Fibroblast of the conjunctiva (primary cell): ENCODE results near the gene MCTP2.

Experiments used
- DNase-seq: peaks from one replicate; pipeline ENCODE4 v3.0.0-alpha.2; 2010; ENCODE audit warnings: low read depth

The MCTP2 gene

DNA sequence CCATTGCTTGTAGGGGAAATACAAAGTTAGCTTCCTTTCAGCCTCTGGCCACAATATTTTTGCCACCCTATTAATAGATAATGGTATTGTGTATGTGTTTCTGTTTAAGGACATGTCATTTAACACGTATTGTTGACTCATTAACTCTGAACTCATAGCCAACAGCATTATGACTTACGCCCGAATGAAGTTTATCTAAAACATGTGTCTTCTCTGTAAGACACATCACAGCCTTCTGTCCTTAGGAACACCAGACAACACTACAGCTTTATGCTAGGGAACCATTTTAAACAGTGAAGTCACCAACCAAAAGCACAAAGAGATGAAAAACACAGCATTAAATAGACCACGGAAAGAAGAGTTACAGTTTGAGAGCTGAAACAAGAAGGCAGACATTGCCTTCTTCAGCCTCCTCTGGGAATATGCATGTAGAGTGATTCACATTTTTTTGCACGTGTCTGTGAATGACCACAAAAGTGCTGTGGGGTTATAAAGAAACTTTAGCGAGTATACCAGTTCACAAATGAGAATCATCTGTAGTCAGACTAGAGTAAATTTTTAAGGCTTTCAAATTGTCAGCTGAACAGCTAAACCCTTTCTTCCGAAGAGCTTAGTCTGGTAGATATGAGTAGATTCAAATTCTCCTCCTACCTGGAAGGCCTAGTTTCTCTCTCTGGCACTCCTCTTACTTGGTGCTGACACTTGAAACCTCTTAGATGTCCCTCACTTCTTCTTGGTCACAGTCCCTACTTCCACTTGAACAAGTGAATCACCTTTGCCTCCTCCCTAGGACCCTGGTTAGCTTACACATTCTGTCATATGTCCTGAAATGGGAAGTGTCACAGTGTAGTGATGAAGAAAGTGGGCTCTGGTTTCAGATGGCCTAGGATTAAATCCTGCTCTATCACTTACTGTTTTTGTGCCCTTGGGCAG, 32.2 kb downstream of the MCTP2 start:
- peak; percentile 24 for DNase-seq

DNA sequence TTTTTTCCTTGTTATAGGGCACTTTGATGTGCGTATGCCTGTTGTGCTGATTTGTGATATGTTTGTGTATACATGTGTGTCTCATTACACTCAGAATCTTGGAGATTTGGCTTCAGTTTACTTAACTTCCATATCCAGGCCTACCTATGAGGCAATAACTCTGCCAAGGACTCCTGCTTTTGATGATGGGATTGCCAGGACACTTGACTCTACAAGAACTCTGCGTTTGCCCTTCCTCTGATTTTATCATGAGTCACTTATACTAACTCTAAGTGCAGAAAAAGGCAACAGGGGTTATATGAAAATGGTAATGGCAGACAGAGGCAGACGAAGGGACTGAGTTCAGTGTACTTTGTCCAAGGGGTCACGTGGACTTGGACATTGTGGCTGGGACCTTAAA, 33.6 kb downstream of the MCTP2 start:
- DNase-seq: no peak

DNA sequence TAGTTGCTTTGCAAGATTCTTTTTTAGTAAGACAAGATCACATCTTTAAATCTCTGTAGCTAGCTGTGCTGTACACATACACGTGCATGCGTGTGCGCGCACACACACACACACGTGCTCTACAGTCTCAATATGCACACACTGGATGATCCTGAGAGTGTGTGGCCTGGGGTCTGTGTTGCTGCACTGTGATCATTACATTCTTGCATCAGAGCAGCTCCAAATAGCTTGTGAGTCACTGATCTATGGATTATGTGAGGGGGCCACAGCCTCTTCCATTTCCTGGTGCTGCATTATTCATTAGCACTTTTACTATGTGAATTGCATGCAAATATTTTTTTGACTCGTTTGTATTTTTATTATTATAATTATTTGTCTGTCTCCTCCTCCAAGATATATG, 34.6 kb downstream of the MCTP2 start:
- DNase-seq: no peak

DNA sequence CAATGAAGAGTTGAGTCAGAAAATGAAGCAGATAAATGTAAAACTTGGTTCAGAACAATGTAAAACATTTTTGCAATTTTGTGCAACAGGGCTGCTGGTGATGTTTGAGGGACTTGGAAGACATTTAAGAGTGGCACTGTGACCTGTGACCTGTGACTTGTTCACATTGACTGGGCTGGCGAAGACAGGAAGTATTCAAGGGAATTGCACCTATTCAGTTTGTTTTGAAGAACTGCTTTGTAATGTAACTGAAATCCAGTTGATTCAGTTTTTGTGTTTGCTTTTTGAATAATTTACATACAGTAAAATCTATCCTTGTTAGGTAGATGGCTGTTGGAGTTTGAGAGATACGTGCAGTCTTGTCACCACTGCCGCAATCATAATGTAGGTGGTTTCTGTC, 35.4 kb downstream of the MCTP2 start:
- no peak for DNase-seq

DNA sequence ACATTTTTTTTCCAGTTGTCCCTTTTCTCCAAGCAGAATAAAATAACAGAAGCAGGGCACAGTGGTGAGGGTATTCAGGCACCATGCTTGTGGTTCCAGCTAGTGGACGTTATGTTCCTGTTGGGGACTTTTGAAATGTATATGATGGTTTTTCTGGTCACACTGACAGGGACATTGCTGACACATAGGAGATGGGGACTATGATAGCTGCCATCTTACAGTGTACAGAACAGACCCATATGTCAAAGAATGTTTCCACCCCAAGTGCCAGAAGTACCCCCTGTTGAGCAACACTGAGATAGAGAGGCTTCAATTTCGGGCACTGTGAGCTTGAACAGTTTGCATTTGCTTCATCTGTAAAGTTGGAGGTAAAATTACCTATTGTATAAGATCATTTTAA, 38.6 kb downstream of the MCTP2 start:
- DNase-seq: no peak

DNA sequence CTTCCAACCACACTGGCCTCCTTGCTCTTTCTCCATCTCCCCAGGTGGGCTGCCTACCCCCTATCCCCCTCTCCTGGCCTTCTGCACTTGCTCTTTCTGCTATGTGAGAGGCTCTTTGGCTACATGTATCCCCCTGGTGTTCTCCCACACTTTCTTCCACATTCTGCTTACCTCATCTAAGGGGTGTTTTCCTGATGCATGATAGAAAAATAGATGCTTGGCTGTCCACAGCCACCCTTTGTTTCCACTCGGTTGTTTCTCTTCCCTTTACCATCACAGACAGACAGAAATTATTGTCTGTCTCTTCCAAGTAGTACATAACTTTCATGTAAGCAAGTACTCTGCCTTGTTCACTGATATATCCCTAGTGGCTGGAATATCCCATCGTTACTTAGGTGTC, 39.2 kb downstream of the MCTP2 start:
- DNase-seq: no peak

DNA sequence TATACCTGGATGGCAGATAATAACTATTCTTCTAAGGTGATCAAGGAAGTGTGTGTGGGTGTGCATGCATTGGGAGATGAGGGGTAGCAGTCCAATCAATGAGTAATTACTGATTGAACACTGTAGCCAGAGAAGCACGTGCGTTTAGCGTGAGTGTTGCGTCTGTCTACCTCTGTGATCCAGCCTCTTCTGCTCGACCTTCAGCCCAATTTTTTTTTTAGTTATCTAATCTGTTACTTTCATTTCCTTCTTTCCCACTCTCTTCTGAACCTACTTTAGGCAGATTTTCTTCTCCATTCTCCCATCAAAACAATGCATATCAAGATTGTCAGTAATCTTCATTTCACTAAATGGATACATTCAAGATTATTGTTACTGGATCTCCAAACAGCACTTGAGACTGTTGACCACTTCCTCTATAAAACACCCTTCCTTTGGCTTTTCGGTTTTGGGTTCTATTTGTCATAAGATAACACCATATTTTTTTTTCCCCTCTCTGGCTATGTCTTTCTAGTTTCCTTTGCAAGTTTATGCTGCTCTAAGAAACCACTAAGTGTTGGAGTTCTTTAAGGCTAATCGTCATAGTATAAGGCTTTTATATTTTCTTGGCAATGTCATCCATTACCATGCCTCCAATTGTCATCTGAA, 41.0 kb downstream of the MCTP2 start:
- DNase-seq: no peak

DNA sequence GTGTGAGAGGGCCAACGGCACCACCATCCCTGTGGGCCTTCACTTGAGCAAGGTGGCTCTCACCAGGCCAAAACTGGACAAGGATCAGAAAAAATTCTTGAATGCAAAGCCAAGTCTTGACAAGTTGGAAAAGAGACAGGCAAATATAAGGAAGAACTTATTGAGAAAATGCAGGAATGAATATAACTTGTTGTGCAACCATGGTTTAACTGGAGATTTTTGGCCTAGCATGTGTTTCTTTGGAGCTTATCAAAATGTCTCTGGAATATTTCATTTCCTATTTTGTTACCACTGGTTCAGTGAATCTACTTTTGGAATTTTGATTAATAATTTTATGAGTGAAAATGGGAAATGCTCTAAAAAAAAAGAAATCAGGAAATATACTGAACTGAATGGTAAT, 42.5 kb downstream of the MCTP2 start:
- no peak for DNase-seq

DNA sequence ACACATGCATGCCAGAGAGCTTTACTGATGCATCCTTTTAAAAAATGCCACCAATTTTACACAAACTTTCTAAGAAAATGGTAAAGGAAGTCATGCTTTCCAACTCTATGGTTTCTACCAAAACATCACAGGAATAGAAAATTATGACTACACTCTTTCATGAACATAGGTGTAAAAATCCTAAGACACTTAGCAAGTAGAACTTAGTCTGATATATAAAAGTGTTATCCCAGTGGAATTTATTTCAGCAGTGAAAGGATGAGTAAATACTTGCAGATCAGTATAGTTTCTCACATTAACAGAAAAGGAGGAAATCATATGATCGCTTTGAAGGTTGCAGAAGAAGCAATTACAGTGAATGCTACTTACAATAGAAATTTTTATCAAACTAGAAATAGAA, 43.4 kb downstream of the MCTP2 start:
- DNase-seq: no peak

DNA sequence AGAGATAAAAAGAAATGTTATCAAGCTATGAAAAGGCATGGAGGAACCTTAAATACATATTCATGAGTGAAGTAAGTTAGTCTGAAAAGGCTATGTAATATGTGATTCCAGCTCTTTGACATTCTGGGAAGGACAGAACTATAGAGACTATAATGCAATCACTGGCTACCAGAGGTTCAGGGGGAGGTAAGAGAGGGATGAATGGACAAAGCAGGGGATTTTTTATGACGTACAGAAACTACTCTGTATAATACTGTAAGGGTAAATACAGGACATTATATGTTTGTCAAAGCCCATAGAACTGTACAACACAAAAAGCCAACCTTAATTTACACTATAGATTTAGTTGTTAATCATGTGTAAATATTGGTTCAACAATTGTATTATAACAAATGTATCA, 46.1 kb downstream of the MCTP2 start:
- DNase-seq: no peak

DNA sequence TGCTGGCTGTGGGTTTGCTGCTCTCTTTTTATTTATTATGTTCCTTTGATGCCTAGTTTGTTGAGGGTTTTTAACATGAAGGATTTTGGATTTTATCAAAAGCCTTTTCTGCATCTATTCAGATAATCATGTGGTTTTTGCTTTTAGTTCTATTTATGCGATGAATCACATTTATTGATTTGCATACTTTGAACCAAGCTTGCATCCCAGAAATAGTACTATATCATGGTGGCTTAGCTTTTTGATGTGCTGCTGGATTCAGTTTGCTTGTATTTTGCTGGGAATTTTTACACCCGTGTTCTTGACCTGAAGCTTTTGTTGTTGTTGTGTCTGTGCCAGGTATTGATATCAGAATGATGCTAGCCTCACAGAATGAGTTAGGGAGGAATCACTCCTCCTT, 48.4 kb downstream of the MCTP2 start:
- DNase-seq: no peak

DNA sequence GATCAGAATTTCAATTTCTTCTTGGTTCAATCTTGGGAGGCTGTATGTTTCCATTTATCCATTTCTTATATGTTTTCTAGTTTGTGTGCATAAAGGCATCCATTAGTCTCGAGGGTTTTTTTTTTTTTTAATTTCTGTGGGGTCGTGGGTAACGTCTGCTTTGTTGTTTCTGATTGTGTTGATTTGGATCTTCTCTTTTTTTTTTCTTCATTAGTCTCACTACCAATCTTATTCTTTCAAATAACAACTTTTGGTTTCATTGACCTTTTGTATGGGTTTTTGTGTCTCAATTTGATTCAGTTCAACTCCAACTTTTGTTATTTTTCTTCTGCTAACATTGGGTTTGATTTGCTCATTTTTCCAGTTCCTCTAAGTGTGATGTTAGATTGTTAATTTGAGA, 48.9 kb downstream of the MCTP2 start:
- no peak for DNase-seq

DNA sequence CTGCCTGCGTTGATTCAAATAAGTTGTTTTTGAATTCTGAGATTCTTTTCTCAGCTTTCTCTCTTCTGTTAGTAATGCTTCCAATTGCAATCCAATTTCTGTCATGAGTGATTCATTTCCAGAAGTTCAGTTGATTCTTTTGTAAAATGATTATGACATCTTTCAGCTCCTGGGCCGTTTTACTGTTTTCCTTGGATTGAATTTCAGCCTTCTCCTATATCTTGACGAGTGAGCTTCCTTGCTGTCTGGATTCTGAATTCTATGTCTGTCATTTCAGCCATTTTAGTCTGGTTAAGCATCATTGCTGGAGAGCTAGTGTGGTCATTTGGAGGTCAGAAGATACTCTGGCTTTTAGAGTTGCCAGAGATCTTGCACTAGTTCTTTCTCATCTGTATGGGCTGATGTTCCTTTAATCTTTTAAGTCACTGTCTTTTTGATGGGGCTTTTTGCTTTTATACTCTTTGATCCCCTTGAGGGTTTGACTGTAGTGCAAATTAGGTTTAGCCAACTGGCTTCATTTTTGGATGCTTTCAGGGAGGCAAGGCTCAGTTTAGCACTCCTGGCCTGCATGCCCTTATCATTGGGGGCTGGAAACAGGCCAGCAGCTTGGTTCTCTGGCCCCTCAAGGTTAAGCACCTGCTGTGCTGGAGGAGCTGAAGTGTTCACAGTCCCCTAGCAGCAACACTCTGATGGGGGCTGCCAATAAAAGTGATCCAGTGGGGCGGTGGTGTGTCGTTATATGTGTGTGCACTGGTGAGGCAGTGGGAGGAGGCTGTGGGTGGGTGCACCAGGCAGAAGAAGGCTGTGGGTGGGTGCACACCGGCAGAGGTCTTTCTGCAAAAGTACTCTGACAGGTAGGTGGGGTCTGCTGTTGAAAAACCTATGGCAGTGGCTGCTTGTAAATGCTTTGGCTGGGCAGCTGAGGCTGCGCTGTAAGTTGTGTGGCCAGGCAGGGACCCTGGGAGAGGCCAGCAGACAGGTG, 51.2 kb downstream of the MCTP2 start:
- no peak for DNase-seq

DNA sequence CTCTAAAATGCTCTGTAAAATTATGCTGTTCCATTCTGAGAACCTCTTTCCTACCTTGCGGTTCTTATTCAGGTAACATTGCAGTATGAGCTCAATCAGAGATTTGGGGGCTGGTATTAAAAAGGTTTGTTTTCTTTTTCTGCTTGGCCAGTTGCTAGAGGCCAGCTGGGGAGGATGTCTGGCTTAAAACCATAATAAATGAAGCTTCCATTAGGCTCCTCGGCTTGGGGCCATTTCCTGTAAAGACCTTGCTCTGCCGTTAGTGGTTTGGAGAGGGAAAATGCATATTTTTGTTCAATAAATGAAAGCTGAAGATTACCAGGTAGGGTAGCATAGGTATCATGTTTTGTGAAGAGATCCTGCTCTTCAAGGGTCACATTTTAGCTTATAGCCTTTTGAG, 55.2 kb downstream of the MCTP2 start:
- no peak for DNase-seq

DNA sequence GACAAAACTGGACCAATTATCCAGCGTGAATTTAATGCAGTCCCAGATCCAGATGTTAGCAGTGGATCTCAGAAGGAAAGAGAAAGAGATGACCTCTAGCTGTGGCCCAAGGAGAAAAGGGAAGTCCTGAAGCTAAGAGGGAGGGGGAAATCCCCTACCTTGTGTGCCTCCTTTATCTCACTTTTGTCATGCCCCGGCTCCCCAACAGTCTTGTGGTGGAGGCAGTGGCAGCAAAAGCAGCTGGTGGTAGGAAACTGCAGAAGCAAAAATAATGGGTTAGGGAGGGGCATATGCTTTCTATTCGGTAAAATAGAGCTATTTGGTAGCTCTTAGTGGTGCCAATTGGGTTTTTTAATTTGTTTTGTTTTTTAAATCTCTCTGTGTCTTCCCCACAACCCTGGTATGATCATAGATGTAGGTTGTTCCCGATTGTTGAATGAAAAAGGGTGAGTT, 56.5 kb downstream of the MCTP2 start:
- DNase-seq: no peak

DNA sequence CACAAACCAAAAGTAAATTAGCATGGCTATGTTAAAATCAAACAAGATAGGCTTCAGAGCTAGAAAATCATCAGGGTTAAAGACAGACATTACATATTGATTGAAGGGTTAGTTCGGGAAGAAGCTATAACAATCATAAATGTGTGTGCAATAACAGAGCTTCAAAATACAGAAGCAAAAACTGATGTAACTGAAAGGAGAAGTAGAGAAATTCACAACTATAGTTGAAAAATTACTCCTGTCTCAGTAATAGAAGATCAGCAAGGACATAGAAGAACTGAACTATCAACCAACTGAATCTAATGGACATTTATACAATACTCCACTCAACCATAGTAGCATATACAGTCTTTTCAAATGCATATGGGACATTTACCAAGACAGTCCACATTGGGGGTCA, 59.4 kb downstream of the MCTP2 start:
- no peak for DNase-seq

DNA sequence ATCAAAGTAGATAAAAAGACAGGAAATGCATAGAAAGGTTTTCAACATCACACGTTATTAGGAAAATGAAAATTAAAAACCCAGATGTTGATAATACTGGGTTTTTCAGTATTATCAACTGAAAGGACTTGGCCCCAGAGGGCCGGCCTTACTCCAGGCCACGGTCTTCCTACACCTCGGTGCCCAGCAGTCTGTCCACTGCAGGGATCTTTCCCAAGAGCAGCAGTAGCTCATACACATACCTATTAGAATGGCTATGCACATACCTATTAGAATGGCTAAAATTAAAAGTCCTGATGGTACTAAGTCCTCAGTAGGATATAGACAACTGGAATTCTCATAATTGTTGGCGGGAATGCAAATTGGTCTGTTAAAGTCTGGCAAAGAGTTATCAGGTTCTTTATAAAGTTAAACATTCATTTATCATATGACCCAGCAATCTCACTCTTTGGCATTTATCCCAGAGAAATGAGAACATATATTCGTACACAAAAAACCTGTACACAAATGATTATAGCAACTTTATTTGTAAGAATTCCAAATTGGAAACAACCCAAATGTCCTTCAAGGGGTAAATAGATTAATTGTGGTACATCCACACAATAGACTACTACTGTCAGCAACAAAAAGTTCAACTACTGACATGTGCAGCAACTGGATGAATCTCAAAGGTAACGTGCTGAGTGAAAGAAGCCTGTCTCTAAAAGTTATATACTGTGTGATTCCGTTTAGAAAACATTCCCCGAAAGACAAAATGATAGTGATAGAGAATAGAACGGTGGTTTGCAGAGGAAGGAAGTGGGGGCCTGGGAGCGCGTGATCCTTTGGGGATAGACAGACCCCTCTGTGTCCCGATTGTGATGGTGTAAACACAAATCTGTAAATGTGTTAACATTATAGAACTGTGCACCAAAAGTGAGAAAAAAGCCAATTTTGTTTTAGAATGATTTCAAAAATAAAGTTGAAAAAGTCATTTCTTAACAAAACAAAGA, 62.3 kb downstream of the MCTP2 start:
- DNase-seq: no peak

DNA sequence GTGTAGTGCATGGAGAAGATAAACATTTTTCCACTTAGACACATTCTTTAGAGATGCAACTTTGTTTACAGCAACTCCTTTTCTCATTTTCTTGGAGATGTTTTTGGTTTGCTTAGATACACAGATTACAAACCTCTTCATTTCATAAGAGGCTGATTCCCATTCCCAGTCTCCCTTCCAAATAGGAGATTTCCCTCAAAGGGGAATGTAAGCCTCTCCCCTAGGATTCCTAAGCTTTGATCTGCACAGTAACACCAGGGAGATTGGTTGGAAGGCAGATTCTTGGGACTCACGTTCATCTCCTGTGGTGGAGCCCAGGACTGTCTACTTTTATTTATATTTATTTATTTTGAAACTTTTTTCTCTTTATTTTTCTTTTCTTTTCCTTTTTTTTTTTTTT, 63.2 kb downstream of the MCTP2 start:
- DNase-seq: no peak

DNA sequence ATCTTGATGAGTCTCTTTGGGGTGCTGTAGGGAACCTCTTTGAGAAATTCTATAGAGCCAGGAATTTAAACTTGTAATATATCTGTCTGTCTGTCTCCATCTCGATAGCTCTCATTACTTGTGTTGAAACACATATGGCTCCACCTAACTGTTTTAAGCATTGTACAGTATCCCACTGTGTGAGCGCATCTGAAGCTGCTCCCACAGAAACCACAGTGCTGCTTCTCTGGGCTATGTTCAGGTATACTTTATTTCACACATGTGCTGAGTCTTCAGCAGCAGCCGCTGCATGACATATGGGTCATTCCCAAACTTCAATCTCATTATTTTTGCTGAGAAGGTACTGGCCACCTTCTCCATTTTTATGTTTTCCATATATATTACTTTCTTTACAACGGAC, 63.9 kb downstream of the MCTP2 start:
- no peak for DNase-seq

DNA sequence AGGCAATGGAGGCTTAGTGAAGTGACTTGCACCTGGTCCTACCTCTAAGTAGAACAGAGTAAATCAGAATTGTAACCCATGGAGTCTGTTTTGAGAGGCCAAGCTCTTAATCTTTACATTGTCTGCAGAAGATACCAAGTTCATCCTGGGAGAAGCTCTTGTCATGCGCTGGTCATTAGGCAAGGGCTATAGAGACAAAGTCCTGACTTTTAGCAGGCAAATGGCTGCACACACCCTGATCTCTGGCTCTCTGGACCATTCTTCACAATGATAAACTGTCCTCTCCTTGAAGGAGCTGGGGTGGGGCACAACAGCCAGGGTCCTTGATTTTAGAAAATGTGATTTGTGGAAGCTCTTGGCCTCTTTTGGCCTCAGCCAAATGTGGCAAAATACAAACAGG, 65.4 kb downstream of the MCTP2 start:
- no peak for DNase-seq

DNA sequence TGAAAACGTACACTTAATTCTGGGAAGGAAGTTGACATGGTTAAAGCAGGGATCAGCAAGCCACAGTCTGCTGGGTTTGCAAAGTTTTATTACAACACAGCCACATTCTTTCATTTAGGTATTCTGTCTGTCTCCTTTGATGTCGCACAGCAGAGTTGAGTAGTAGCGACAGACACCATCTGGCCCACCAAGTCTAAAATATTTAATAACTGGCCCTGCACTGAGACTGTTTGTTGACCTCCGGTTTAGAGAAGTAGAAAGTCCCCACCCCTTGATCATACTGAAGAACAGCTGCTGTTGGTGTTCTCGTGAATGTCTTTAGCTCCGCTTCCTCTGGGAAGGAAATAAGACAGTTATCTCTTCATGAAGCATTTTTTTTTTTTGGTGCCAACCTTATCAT, 66.2 kb downstream of the MCTP2 start:
- DNase-seq: no peak
